Stimulated activated CD4-positive, alpha-beta T cell treated with anti-CD3 and anti-CD28 coated beads, Interleukin-1b, Interleukin-23, amount 100 ng/mL, for 24 hours (primary cell): Measurements from ENCODE around the gene AGL.
A peak's percentile ranks its signal among the peaks of the same experiment; 100 is the strongest.
"Not testable (repeated sequence)": the region's sequence is repeated elsewhere in the genome, so short reads cannot be mapped to it uniquely, and the experiment has no call there.

Experiments used
- DNase-seq, 4 experiments: peaks; one replicate each; pipeline ENCODE4 v3.0.0-alpha.2; 2020; ENCODE audit warnings: low read depth in 4 of 4, low spot score in 1 of 4

AGL gene

GRCh38 chr1:99849744-99850458 is at the start of gene AGL:
AGL (plus strand) TSS chr1:99850361; CDS start chr1:99851043, 682 bp downstream.
- DNase-seq: peak; percentile 57 to 84 (median 70)

- DNase-seq: no peak
Measured at GRCh38 chr1:99801584-99801983, 48.6 kb upstream of the AGL start.

DNA sequence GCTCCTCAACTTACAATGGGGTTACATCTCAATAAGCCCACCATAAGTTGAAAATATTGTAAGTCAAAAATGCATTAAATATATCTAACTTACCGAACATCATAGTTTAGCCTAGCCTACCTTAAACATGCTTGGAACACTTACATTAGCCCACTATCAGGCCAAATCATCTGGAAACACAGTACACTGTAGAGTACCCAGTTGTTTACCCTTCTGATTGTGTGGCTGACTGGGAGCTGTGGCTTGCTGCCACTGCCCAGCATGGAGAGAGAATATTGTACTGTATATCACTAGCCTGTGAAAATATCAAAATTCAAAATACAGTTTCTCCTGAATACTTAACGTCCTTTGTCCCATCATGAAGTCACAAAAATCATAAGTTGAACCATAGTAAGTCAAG is 43.3 kb upstream of the AGL start:
- DNase-seq: no peak

DNA sequence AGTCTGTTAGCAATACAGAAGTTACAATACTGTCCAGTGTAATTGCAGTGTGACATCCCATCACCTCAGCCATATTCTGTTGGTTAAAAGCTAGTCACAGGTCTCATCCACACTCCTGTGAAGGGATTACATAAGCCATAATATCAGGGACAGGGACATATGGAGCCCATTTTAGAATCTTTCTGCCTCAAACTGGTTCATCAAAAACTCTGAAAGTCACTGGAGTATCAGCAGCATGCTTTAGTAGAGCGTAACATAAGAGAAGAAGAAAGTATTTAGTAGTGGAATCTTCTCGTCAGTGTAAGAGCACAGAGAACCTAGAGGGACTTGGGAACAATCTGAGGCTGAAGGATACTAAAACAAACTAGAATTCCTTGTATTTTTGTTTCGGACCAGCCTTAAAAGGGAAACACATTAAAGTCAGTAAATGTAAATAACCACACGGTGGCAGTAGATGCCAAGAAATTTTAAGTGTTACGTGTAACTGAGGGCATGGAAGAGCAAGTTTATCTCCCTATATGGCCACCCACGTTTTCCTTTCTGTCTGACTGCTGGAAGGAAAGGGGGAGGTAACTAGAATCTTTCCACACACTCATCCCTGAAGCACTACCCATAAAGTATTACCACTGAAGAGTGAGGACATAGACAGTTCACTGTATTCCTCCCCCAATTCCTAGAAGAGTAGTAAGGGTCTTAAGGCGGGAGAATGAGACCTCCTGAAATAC is 41.6 kb upstream of the AGL start:
- DNase-seq: no peak

DNA sequence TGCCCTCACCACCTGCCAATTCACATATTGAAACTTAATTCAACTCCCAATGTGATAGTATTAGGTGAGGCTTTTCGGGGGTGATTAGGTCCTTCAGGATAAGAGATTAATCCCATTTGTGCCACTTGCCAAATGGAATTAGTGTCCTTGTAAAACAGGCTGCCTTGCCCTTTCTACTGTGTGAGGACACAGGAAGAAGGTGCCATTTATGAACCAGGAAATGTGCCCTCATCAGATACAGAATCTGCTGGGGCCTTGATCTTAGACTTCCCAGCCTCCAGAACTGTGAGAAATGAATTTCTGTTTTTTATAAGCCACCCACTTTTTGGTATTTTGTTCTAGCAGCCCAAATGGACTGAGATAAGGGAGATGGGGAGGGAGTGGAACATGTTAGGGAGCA is 39.1 kb upstream of the AGL start:
- DNase-seq: no peak

GRCh38 chr1:99811747-99812146 is 38.4 kb upstream of the AGL start:
- no peak for DNase-seq

DNA sequence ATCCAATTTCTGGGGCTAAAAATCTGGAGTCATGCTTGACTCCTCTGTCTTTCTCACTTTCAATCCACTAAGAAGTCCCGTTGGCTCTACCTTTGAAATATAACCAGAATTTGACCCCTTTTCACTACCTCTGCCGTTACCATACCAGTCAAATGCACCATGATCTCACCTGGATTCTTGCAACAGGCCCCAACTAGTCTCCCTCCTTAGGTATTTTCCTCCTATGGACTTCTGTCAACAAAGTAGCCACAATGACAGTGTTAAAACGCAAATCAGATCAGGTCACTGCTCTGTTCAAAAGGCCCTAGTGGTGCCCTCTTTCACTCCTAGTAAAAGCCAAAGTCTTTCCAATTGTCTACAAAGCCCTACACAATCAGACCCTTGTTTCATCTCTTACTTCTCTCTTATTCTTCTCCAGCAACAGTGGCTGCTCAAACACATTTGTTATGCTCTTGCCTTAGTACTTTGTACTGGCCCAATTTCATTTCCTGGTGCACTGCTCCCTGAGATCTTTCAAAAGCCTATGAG is 35.7 kb upstream of the AGL start:
- no peak for DNase-seq

- no peak for DNase-seq
Measured at GRCh38 chr1:99816656-99817055, 33.5 kb upstream of the AGL start.

- DNase-seq: no peak
Measured at GRCh38 chr1:99818063-99818699, 32.0 kb upstream of the AGL start.

GRCh38 chr1:99820546-99820945 is 29.6 kb upstream of the AGL start:
- DNase-seq: no peak

DNA sequence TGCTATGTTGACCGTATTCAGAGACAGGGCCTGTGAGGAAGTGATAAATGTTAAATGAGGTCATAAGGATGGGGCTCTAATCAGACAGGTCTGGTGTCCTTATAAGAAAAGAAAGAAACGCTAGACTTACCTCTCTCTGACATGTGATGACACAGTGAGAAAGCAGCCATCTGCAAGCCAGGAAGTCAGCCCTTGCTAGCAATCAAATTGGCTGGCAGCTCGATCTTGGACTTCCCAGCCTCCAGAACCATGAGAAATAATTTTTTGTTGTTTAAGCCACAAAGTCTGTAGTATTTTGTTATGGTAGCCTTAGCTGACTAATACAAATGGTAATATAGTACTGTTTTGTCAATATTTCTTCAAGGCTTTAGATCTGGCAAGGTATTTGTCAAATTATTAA is 25.1 kb upstream of the AGL start:
- no peak for DNase-seq

DNA sequence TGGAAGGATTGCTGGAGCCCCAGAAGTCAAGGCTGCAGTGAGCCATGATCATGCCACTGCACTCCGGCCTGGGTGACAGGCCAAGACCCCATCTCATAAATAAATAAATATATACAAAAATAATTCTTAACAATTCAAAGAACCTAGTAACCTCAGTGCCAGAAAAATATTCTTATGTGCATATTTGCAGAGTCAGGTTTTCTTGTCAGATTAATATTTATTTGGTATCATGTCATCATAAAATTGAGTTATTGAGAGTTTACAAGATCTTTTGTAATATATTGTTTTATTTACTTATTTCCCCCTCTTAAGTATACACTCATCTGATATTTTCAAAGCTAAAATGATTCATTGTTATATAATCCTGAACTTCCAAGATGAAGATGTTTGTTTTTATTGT is 24.5 kb upstream of the AGL start:
- no peak for DNase-seq

DNA sequence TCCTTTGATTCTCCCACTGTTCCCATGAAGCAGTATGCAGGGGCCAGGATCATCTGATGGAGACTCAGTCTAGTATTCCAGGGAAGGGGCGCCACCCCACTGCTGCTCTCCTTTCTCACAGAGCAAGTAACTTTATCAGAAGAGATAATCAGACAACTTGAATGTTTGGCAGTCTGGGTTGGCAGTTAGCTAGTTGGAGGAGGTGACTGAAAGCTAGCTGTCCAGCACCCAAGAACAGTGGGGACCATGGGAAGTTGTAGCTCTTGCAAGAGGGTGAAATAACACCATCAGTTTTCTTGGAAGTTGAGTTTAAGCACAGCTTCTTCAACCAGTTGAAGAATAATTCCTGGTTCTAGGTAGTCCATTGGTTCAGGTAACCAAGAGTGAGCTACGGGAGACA is 22.2 kb upstream of the AGL start:
- DNase-seq: no peak

GRCh38 chr1:99829269-99829668 is 20.9 kb upstream of the AGL start:
- DNase-seq: no peak

GRCh38 chr1:99833911-99834310 is 16.2 kb upstream of the AGL start:
- DNase-seq: not testable (repeated sequence)

DNA sequence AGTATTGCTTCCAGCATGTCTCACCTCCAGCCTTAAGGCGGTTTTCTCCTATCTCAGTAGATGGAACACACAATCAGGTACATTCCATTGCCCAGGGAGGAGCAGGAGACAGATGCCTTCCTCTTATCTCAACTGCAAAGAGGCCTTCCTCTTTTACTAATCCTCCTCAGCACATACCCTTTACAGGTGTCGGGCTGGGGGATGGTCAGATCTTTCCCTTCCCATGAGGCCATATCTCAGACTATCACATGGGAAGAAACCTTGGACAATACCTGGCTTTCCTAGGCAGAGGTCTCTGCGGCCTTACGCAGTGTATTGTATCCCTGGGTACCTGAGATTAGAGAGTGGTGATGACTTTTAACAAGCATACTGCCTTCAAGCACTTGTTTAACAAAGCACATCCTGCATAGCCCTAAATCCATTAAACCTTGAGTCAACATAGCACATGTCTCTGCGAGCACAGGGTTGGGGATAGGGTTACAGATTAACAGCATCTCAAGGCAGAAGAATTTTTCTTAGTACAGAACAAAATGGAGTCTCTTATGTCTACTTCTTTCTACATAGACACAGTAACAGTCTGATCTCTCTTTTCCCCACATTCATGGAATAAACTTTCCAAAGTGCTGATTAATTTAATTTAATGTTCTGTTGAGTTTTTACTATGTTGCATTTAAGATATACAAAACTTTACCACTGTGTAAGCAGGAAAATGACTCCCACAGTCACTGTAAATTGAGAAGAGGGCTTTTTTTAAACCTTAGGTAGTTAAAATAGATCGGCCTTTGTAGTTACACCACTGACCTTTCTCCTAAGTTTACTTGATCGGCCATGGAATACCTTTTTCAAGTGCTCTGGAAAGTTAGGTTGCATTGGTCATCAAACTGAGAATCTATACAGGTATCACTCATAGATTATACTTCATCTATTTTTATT is 13.7 kb upstream of the AGL start:
- not testable (repeated sequence) for DNase-seq

DNA sequence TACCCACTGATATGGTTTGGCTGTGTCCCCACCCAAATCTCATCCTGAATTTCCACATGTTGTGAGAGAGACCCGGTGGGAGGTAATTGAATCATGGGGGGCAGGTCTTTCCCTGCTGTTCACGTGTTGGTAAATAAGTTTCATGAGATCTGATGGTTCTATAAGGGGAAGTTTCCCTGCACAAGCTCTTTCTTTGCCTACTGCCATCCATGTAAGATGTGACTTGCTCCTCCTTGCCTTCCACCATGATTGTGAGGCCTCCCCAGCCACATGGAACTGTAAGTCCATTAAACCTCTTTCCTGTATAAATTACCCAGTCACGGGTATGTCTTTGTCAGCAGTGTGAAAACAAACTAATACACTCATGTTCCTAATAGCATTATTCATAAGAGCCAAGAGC is 9.8 kb upstream of the AGL start:
- not testable (repeated sequence) for DNase-seq

GRCh38 chr1:99843760-99844159 is 6.4 kb upstream of the AGL start:
- DNase-seq: no peak

- not testable (repeated sequence) for DNase-seq
Measured at GRCh38 chr1:99845201-99845600, 5.0 kb upstream of the AGL start.

DNA sequence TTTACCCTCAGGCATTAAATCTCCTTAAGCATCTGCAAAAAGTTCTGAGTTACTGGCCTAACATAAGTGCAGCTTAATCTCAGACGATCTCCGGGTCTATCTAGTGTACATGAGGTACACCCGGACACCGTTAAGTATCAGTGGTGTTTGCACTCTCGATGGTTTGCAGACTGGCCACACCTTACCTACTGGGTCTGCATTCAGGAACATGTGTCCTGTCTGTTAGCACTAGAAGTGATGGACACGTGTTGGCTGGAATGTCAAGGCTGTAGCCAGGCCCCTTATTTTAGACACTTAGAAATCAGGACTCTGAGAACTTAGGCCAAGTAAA is 783 bp upstream of the AGL start:
- peak in 2 of 4 experiments; percentile 1 to 2 for DNase-seq
